Muscle layer of colon (tissue), 2 donors: Measurements from ENCODE around the gene BBX.

Experiments
- H3K27ac ChIP-seq: one replicate; pipeline ENCODE4 v1.7.0; 2013; ENCODE audit warnings: low read depth, mild to moderate bottlenecking, low read length, moderate library complexity
- H3K27me3 ChIP-seq, 2 donors: one replicate each; pipeline ENCODE4 v1.7.0; 2013; ENCODE audit warnings: low read length in 2 of 2, mild to moderate bottlenecking in 2 of 2; ENCODE audit not compliant: insufficient read depth in 2 of 2, control insufficient read depth in 1 of 2
- H3K36me3 ChIP-seq: one replicate; pipeline ENCODE4 v1.7.0; 2013; ENCODE audit warnings: mild to moderate bottlenecking, low read length; ENCODE audit not compliant: insufficient read depth
- H3K4me1 ChIP-seq: one replicate; pipeline ENCODE4 v1.7.0; 2013; ENCODE audit warnings: mild to moderate bottlenecking, low read length; ENCODE audit not compliant: insufficient read depth
- H3K4me3 ChIP-seq, 2 donors: one replicate each; pipeline ENCODE4 v1.7.0; 2013; ENCODE audit warnings: low read length in 2 of 2, low read depth in 1 of 2, mild to moderate bottlenecking in 1 of 2, moderate library complexity in 1 of 2
- H3K9ac ChIP-seq: one replicate; pipeline ENCODE4 v1.7.0; 2013; ENCODE audit warnings: low read length
- H3K9me3 ChIP-seq: one replicate; pipeline ENCODE4 v1.7.0; 2013; ENCODE audit warnings: mild to moderate bottlenecking, low read length
- donor health status: abdominal sarcoma.
- donor health status: Adenocarcinoma of cecum.

The BBX gene

DNA sequence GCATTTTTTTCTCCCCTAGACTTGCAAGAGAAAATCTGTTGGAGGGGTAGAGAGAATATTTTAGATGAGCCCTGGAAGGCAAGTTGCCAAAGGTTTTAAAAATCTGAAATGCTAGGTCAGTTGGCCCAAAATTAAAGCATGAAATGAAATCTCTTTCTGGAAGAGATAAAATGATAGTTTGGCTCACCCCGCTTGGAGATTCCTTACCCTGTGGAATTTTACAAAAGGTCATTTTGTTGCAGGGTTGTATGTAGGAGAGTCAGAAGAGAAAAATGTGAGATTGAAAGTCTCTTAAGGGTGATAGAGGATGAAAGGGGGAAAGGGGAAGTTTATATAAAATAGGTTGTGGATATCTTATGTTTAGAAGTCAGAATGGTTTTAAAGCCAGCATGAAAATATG is 290.3 kb downstream of the BBX start:
- no peaks in the 10 kb centered on the region for H3K36me3 ChIP-seq
- H3K9me3 ChIP-seq, result no peaks in the 10 kb centered on the region
- H3K4me1 ChIP-seq, result peaks cover 25% of the 10 kb centered on the region
- H3K27ac ChIP-seq, result no peak overlapping the region
- H3K9ac ChIP-seq, result no peak overlapping the region
- H3K4me3 ChIP-seq, result no peak overlapping the region
- no peaks in the 10 kb centered on the region for H3K27me3 ChIP-seq

DNA sequence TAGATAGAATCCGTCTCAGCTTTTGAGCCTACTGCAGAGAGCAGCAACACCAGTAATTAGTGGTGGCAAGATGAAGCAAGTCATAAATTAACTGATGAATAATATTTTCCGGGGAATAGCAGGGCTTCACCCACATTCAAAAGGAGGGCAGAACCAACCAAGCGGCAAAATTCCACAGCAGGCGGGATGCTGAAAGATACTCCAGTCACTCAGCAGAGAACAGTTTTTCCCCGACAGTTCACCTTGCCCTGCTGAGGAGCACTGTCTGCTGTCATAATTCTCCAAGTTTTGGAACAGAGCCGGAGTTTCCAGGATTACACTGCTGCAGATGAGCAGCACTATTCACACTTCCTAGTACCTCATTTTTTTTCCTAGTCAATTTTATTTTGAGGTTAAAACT is 293.3 kb downstream of the BBX start:
- Histone ChIP-seq H3K9ac (no peak overlapping the region), H3K4me1 (peaks cover 25% of the 10 kb centered on the region), H3K27me3 (no peaks in the 10 kb centered on the region), H3K27ac (no peak overlapping the region), H3K36me3 (no peaks in the 10 kb centered on the region), H3K4me3 (no peak overlapping the region), H3K9me3 (no peaks in the 10 kb centered on the region)

DNA sequence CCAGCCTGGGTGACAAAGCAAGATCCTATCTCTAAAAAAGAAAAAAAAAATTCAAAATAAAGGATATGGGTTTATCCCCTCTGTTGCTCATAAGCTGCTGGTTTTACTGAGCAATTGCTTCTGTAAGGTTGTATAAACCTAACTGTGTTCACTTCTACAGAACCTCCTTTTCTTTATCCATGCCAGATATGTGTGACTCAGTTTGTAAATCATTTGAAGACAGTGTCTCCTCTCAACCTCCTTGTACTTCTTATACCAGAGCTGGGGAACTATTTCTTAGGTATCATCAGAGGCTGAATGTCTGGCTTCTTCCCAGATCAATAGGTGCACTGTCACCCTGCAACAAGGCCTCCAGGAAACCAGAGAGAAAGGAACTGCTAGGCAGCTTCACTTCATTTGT is 294.3 kb downstream of the BBX start:
- Histone ChIP-seq H3K4me3 (no peak overlapping the region), H3K27ac (no peak overlapping the region), H3K4me1 (peaks cover 25% of the 10 kb centered on the region), H3K36me3 (no peaks in the 10 kb centered on the region), H3K27me3 (no peaks in the 10 kb centered on the region), H3K9me3 (no peaks in the 10 kb centered on the region), H3K9ac (no peak overlapping the region)

DNA sequence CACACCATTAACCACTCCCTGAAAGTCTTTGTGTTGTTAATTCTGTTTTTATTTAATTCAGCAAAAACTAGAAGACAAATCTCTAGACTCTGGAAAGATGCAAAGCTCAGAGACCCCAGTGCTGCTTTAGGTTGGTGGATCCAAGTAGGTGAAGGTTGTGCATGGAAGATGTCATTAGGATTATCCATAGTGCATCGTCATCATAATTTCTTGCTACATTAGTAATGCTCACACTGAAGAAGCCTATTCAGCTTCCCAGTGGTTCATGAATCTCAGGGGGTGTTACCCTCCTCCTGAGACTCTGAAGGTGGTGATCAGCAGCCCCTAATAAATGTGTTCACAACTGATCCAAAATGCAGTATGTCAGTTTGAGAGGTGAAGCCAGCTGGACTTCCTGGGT is 295.3 kb downstream of the BBX start:
- Histone ChIP-seq H3K9me3 (no peaks in the 10 kb centered on the region), H3K4me3 (no peak overlapping the region), H3K9ac (no peak overlapping the region), H3K27me3 (no peaks in the 10 kb centered on the region), H3K4me1 (peaks cover 21% of the 10 kb centered on the region), H3K27ac (no peak overlapping the region), H3K36me3 (no peaks in the 10 kb centered on the region)

DNA sequence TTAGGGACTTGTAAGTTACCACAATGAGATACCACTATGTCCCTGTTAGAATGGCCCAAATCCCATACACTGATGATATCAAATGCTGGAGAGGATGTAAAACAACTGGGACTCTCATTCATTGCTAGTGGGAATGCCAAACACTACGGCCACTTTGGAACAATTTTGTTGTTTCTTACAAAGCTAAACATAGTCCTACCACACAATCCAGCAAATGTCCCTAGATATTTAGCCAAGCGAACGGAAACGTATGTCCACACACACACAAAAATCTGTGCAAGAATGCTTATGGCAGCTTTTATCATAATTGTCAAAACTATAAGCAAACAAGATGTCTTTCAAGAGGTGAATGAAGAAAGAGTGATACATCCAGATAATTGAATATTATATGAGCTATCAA is 296.9 kb downstream of the BBX start:
- Histone ChIP-seq H3K9ac (no peak overlapping the region), H3K36me3 (no peaks in the 10 kb centered on the region), H3K9me3 (no peaks in the 10 kb centered on the region), H3K27me3 (no peaks in the 10 kb centered on the region), H3K4me1 (peaks cover 20% of the 10 kb centered on the region), H3K4me3 (no peak overlapping the region), H3K27ac (no peak overlapping the region)

DNA sequence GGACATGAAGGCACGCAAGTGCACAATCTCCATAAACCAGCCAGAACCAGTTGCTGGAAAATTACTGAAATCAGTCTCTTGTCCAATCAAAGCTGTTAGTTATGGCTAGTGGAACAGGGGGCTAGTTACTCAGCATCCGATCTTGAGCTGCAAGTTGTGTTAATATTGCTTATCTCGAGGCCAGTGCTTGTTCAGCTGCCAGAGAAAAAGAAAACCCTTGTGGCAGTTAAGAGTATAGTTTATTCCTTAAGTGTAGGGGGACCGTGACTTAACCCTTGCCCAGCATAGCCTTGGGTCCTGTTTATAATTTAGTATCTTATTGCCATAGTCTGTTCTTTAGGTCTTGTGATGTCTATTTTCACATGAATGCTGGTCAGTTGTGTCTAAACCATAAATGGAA is 299.5 kb downstream of the BBX start:
- Histone ChIP-seq H3K27ac (no peak overlapping the region), H3K9ac (no peak overlapping the region), H3K4me3 (no peak overlapping the region), H3K27me3 (no peaks in the 10 kb centered on the region), H3K9me3 (no peaks in the 10 kb centered on the region), H3K36me3 (no peaks in the 10 kb centered on the region), H3K4me1 (peaks cover 6% of the 10 kb centered on the region)

DNA sequence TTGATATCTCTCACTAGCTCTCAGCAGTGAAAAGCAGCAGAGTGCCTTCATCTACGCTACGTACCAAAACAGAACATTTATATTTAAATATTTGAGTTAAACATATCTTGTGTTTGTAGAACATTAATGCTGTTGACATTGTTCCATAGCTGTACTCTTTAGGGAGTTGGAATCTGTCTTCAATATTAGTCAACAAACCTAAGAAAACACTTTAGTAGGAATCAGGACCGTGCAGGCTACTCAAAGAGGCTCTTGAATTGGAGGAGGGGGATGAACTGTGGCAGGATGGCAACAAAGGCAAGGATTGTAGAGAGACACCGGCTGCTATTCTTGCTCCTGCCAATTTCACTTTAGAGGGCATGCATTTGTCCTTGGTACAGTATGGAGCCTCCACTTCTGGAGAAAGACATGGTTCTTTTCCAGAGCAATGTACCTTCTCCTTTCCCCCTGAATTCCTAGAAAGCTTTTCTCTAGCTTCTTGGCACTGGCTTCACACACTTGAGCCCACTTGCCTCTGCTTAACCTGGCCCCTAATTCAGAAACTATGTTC is 302.1 kb downstream of the BBX start:
- Histone ChIP-seq H3K4me3 (no peak overlapping the region), H3K27me3 (no peaks in the 10 kb centered on the region), H3K9ac (no peak overlapping the region), H3K9me3 (no peaks in the 10 kb centered on the region), H3K36me3 (no peaks in the 10 kb centered on the region), H3K27ac (no peak overlapping the region), H3K4me1 (no peaks in the 10 kb centered on the region)

DNA sequence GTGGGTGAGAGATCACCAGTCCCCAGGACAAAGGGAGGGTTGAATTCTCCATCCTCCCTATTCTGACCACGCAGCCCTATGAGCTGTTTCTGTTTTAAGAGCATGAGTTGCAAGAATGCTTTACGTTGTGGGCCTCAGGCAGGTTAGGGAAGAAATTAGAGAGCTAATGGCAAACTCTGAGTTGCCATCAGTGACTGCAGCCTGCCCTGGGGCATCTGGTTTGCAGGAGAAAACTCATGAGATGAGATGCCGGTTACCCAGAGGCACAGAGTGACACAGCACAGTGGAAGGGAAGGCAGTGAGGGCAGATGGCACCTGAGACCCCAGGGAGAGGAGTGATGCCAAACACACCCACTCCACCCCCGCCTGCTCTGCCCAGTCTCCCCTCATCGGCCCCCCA is 302.8 kb downstream of the BBX start:
- Histone ChIP-seq H3K9me3 (no peaks in the 10 kb centered on the region), H3K9ac (no peak overlapping the region), H3K27me3 (no peaks in the 10 kb centered on the region), H3K4me1 (no peaks in the 10 kb centered on the region), H3K4me3 (no peak overlapping the region), H3K36me3 (no peaks in the 10 kb centered on the region), H3K27ac (no peak overlapping the region)

DNA sequence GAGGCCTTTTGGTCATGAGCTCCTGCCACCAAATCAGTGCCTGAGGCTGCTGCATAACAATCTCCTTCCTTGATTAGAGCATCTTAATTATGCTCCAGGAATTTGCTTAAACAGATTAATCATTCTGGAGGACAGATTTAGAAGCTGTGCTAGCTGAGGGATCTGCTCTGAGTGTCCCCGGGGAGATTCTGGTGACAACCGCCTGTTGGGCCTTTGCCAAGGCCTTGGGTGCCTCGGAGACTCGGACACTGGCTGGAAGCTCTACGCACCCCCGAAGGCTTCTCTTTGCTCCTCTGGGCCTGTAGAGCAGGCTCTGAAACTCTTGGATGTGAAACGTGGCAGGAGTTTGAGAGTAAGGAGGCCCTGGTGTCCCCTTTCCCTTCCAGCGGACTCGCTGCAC is 304.0 kb downstream of the BBX start:
- no peaks in the 10 kb centered on the region for H3K36me3 ChIP-seq
- H3K27ac ChIP-seq, result no peak overlapping the region
- no peaks in the 10 kb centered on the region for H3K9me3 ChIP-seq
- H3K4me3 ChIP-seq, result no peak overlapping the region
- no peaks in the 10 kb centered on the region for H3K27me3 ChIP-seq
- H3K9ac ChIP-seq, result no peak overlapping the region
- no peaks in the 10 kb centered on the region for H3K4me1 ChIP-seq

DNA sequence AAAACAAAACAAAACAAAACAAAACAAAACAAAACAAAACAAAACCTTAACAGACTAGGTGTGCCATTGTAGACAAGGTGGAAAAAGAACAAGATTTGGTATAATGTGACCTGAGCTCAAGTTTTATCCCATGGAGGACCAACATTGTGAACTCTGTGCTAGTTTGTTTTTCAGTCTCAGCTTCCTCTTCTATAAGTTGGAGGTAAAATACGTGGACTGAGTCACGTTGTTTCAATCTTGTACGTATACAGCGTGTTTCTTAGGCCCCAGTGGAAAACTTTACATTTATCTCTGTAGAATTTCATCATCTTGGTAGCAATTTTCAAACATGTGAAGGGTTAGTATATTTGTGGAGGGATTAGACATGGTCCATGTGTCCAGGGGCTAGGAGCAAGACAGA is 306.4 kb downstream of the BBX start:
- Histone ChIP-seq H3K36me3 (no peaks in the 10 kb centered on the region), H3K4me1 (no peaks in the 10 kb centered on the region), H3K9ac (no peak overlapping the region), H3K4me3 (no peak overlapping the region), H3K9me3 (no peaks in the 10 kb centered on the region), H3K27me3 (no peaks in the 10 kb centered on the region), H3K27ac (no peak overlapping the region)

DNA sequence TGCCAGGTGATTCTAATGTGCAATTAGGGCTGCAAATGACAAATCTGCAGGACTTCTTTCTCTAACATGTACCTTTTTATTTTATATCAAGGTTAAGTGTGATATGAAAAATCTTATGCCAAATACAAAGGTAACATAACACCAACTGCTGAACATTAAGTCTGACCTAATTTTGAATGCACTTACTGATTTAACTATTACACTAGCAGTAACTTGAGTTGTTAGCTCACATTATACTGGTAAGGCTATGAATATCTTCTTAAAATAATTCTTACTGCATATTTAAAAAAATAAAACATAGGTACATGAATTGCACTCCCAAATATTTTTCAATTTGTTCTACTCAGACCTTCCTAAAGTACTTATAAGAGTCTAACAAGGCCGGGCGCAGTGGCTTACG is 308.8 kb downstream of the BBX start:
- H3K9ac ChIP-seq, result no peak overlapping the region
- H3K4me1 ChIP-seq, result no peaks in the 10 kb centered on the region
- H3K36me3 ChIP-seq, result no peaks in the 10 kb centered on the region
- H3K27me3 ChIP-seq, result no peaks in the 10 kb centered on the region
- no peaks in the 10 kb centered on the region for H3K9me3 ChIP-seq
- no peak overlapping the region for H3K4me3 ChIP-seq
- no peak overlapping the region for H3K27ac ChIP-seq

DNA sequence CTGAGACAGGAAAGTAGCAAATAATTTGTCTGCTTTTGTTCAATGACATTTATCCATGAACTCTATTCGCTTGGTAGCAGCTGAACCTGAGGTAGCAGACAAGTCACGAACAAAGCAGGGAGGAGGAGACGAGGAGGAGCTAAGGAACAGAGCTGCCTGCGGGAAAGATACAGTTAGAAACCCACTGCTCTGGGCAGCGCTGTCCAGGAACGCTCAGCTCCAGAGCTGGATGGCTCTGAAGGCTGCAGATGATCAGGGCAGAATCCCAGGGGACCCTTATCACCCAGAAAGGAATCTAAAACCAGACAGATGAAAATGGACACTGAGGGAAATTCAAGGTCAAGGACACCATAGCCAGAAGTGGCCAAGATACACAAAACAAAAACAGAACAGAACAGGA is 310.3 kb downstream of the BBX start:
- no peaks in the 10 kb centered on the region for H3K36me3 ChIP-seq
- no peak overlapping the region for H3K27ac ChIP-seq
- no peaks in the 10 kb centered on the region for H3K4me1 ChIP-seq
- H3K27me3 ChIP-seq, result no peaks in the 10 kb centered on the region
- no peak overlapping the region for H3K4me3 ChIP-seq
- no peak overlapping the region for H3K9ac ChIP-seq
- H3K9me3 ChIP-seq, result no peaks in the 10 kb centered on the region
